Measurements from ENCODE around the gene DUOX2.

DUOX2 gene

GRCh38 chr15:45121706-45122417 is 7.9 kb upstream of the DUOX2 start:
- Histone ChIP-seq H3K27ac (ENCODE audit: low read depth, low read length) (no peak overlapping the region), H3K9me2 (replicated peaks; ENCODE audit: control insufficient read depth, low read length) (no peaks in the 10 kb centered on the region), H3K4me1 (ENCODE audit: control insufficient read depth, low read length) (peaks cover 3% of the 10 kb centered on the region; the same call in 1 of the 2 replicates), H3K27me3 (ENCODE audit: control insufficient read depth, low read length) (peaks cover 18% of the 10 kb centered on the region), H3F3A (ENCODE audit: control insufficient read depth, insufficient read depth) (no peaks in the 10 kb centered on the region), H3K4me2 (ENCODE audit: low read length) (no peak overlapping the region), H4K20me1 (ENCODE audit: control insufficient read depth, insufficient read depth, low read depth, low read length) (no peaks in the 10 kb centered on the region), H3K79me2 (ENCODE audit: control insufficient read depth, low read length) (no peaks in the 10 kb centered on the region), H3K9me3 (ENCODE audit: control insufficient read depth, insufficient read depth, low read length) (no peaks in the 10 kb centered on the region), H3K36me3 (ENCODE audit: control insufficient read depth, low read length) (no peaks in the 10 kb centered on the region), H3K4me3 (ENCODE audit: low read length) (no peak overlapping the region)
- TF ChIP-seq EZH2phosphoT487 (IDR thresholded peaks at IDR 0.05; ENCODE audit: borderline replicate concordance, low read length): no peak
- TF ChIP-seq, protein P1, sequence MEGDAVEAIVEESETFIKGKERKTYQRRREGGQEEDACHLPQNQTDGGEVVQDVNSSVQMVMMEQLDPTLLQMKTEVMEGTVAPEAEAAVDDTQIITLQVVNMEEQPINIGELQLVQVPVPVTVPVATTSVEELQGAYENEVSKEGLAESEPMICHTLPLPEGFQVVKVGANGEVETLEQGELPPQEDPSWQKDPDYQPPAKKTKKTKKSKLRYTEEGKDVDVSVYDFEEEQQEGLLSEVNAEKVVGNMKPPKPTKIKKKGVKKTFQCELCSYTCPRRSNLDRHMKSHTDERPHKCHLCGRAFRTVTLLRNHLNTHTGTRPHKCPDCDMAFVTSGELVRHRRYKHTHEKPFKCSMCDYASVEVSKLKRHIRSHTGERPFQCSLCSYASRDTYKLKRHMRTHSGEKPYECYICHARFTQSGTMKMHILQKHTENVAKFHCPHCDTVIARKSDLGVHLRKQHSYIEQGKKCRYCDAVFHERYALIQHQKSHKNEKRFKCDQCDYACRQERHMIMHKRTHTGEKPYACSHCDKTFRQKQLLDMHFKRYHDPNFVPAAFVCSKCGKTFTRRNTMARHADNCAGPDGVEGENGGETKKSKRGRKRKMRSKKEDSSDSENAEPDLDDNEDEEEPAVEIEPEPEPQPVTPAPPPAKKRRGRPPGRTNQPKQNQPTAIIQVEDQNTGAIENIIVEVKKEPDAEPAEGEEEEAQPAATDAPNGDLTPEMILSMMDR (IDR thresholded peaks at IDR 0.05; ENCODE audit: low read depth, low read length, poor library complexity, severe bottlenecking): no peak

- H3K9me2 ChIP-seq (replicated peaks; ENCODE audit: control insufficient read depth, low read length): no peaks in the 10 kb centered on the region
- H3K4me1 ChIP-seq (ENCODE audit: control insufficient read depth, low read length): peaks cover 3% of the 10 kb centered on the region; the same call in 1 of the 2 replicates
- no peaks in the 10 kb centered on the region for H3K79me2 ChIP-seq (ENCODE audit: control insufficient read depth, low read length)
- H3K27me3 ChIP-seq (ENCODE audit: control insufficient read depth, low read length): peaks cover 24% of the 10 kb centered on the region
- H3K4me3 ChIP-seq (ENCODE audit: low read length): no peak overlapping the region
- no peaks in the 10 kb centered on the region for H3K9me3 ChIP-seq (ENCODE audit: control insufficient read depth, insufficient read depth, low read length)
- H3K4me2 ChIP-seq (ENCODE audit: low read length): no peak overlapping the region
- no peak for TF ChIP-seq EZH2phosphoT487 (IDR thresholded peaks at IDR 0.05; ENCODE audit: borderline replicate concordance, low read length)
- TF ChIP-seq, protein P1 (IDR thresholded peaks at IDR 0.05; ENCODE audit: low read depth, low read length, poor library complexity, severe bottlenecking): no peak
- H3K27ac ChIP-seq (ENCODE audit: low read depth, low read length): no peak overlapping the region
- H3K36me3 ChIP-seq (ENCODE audit: control insufficient read depth, low read length): no peaks in the 10 kb centered on the region
- H4K20me1 ChIP-seq (ENCODE audit: control insufficient read depth, insufficient read depth, low read depth, low read length): no peaks in the 10 kb centered on the region
- no peaks in the 10 kb centered on the region for H3F3A ChIP-seq (ENCODE audit: control insufficient read depth, insufficient read depth)
These were observed 7.0 kb upstream of the DUOX2 start for GRCh38 chr15:45121020-45121419.

DNA sequence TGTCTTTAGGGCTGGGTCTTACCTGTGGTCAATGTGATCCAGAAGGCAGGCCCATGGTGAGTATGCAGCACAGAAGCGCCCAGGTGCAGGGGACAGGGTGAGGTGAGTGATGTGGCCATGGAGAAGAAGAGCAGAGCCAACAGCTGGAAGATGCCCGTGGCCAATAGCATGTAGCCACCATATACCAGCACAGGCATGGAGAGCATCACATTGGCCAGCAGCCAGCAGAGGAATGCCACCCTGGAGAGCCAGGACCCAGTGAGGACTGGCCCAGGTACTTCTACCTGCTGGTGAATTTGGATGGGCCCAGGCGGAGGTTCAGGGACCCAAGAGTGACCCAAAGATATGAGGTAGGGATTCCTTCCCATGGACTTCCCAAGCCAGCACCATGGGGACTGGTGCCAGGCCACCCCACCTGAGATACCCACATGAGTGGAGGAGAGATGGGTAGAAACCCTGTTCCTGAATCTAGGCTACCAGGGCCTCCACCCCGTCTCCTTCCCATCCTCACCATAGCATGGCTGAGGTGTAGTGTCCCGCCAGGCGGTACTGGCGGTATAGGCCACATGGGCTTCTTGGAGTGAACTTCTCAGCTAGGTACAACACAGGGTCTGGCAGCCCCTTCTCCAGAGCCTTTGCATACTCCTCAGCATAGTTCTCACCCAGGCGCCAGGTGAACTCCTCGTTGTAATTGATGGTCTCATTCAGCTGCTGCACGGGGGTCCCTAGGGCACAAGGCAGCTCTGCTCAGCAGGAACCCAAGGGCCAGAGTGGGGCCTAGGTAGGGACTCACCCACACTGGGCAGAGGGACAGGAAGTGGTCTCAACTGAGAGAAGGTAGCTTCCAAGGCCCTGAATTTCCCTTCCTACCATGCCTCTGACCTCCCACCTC is 6.4 kb upstream of the DUOX2 start:
- Histone ChIP-seq H3K4me2 (ENCODE audit: low read length) (no peak overlapping the region), H3K79me2 (ENCODE audit: control insufficient read depth, low read length) (no peaks in the 10 kb centered on the region)

More for the DNA sequence above, 6.4 kb upstream of the DUOX2 start:
- no peak overlapping the region for H3K4me3 ChIP-seq (ENCODE audit: low read length)
- H4K20me1 ChIP-seq (ENCODE audit: control insufficient read depth, insufficient read depth, low read depth, low read length): no peaks in the 10 kb centered on the region
- peaks cover 3% of the 10 kb centered on the region; the same call in 1 of the 2 replicates for H3K4me1 ChIP-seq (ENCODE audit: control insufficient read depth, low read length)
- H3K36me3 ChIP-seq (ENCODE audit: control insufficient read depth, low read length): no peaks in the 10 kb centered on the region
- H3K9me3 ChIP-seq (ENCODE audit: control insufficient read depth, insufficient read depth, low read length): no peaks in the 10 kb centered on the region
- H3F3A ChIP-seq (ENCODE audit: control insufficient read depth, insufficient read depth): no peaks in the 10 kb centered on the region
- H3K27me3 ChIP-seq (ENCODE audit: control insufficient read depth, low read length): peaks cover 30% of the 10 kb centered on the region
- no peak overlapping the region for H3K27ac ChIP-seq (ENCODE audit: low read depth, low read length)
- H3K9me2 ChIP-seq (replicated peaks; ENCODE audit: control insufficient read depth, low read length): no peaks in the 10 kb centered on the region
- TF ChIP-seq, protein P1 (IDR thresholded peaks at IDR 0.05; ENCODE audit: low read depth, low read length, poor library complexity, severe bottlenecking): no peak
- no peak for TF ChIP-seq EZH2phosphoT487 (IDR thresholded peaks at IDR 0.05; ENCODE audit: borderline replicate concordance, low read length)
